ENCODE measurements around the gene RNFT2. TPM values are rescaled to one million over a fixed set of nuclear protein-coding genes. Genes with fewer than 3 reads are reported as not detected.

The RNFT2 gene
- total RNA-seq, 1 experiment from 2014 or later: 29.5 TPM

DNA sequence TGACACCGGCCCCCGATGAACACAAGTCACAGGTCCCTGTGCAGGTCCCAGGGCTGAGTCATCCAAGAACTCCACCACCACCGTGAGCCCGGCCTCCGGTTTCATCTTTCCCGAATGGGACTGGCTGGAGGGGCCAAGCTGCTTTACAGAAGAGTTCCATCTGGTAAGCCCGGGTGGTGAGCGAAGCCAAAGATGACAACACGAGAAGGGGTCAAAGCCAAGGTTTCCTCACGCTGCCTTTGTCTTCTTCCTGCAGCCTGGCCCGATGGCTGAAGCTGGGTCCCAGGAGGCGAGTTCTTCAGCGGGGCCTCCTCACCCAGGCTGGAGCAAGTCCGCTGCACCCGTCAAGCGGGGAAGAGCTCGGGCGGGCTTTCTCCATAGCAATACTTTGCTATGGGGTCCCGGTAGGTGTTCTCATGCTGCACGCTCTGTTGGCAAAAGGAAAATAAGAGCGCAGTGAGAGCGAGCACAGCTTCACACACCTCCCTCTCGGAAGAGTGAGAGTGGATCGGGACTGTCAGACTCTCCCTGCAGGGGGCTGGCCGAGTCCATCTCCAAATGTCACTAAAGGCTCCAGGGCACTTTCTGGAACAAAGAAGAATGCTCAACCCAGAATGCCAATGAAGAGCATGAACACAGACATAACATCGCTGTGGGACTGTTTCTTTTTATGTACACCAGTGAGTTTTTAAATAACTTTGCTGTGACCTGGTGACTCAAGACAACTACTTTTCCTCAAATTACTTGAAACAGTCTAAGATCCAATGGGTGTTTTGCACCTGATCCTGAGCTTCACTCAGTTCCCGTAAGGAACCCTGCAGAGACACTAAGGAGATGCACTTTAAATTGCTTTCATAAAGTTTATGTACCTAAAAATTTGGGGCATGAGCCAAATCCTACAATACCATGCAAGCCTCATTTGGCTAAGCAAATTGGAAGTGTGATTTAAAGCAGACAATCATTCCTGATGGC is 20.4 kb upstream of the RNFT2 start:
- no peak overlapping the region for H3K4me3 Mint-ChIP-seq

More for the DNA sequence above, 20.4 kb upstream of the RNFT2 start:
- Histone ChIP-seq H3K18ac (ENCODE audit: insufficient read length, low read depth, low read length) (no peak overlapping the region), H4K5ac (ENCODE audit: insufficient read length, low read depth, low read length) (no peak overlapping the region), H3K14ac (ENCODE audit: insufficient read depth, low read length) (no peak overlapping the region), H2BK12ac (ENCODE audit: insufficient read length, low read depth, low read length) (no peak overlapping the region), H3K4ac (ENCODE audit: low read depth, low read length) (no peak overlapping the region), H2BK15ac (ENCODE audit: low read depth, low read length) (no peak overlapping the region), H2AFZ (ENCODE audit: low read length) (no peak overlapping the region), H3K56ac (ENCODE audit: insufficient read length, low read depth, low read length) (no peak overlapping the region), H3K27ac (ENCODE audit: insufficient read length, low read depth, low read length) (no peak overlapping the region), H2AK5ac (ENCODE audit: insufficient read length, low read length) (no peak overlapping the region), H3K4me1 (ENCODE audit: insufficient read depth, low read length) (peaks cover 3% of the 10 kb centered on the region; the same call in 1 of the 2 replicates), H4K91ac (ENCODE audit: insufficient read length, low read depth, low read length) (no peak overlapping the region), H3K4me2 (ENCODE audit: insufficient read depth, insufficient read length, low read length) (no peak overlapping the region), H3K79me2 (ENCODE audit: insufficient read depth, low read length) (no peaks in the 10 kb centered on the region), H4K8ac (replicated peaks; ENCODE audit: insufficient read length, low read depth, low read length) (no peak overlapping the region), H2BK120ac (ENCODE audit: low read depth, low read length, poor library complexity, severe bottlenecking) (no peak overlapping the region), H2BK20ac (ENCODE audit: low read depth, low read length, poor library complexity, severe bottlenecking) (no peak overlapping the region), H3K9ac (ENCODE audit: extremely low read depth, insufficient read length, low read length) (no peak overlapping the region), H3K23ac (ENCODE audit: insufficient read length, low read depth, low read length) (no peak overlapping the region), H3K9me3 (ENCODE audit: control insufficient read depth, low read depth, low read length) (no peaks in the 10 kb centered on the region), H4K20me1 (ENCODE audit: control insufficient read depth, insufficient read depth, insufficient read length) (no peaks in the 10 kb centered on the region), H3K27me3 (ENCODE audit: insufficient read depth, low read length) (no peaks in the 10 kb centered on the region), H3K23me2 (ENCODE audit: insufficient read length, low read depth, low read length, poor library complexity, severe bottlenecking) (no peaks in the 10 kb centered on the region), H3T11ph (ENCODE audit: low read length) (no peak overlapping the region), H3K79me1 (ENCODE audit: insufficient read depth, low read depth, low read length, poor library complexity, severe bottlenecking) (no peaks in the 10 kb centered on the region), H2BK5ac (ENCODE audit: insufficient read length, low read length) (no peak overlapping the region)
- H3K4me1 Mint-ChIP-seq: peaks cover 9 to 20% of the 10 kb centered on the region in 2 experiments; a peak in 3 of 4 replicates
- H3K36me3 Mint-ChIP-seq (ENCODE audit: insufficient read depth in 1 of 3, low read depth in 3 of 3): peaks cover 0 to 34% (median 32%) of the 10 kb centered on the region in 3 experiments; a peak in 5 of 7 replicates
- no CpG with 5 or more reads among the region's 27 CpGs for WGBS (ENCODE audit: extremely low coverage, insufficient read length, low lambda C conversion rate)
- TF ChIP-seq, protein P1, sequence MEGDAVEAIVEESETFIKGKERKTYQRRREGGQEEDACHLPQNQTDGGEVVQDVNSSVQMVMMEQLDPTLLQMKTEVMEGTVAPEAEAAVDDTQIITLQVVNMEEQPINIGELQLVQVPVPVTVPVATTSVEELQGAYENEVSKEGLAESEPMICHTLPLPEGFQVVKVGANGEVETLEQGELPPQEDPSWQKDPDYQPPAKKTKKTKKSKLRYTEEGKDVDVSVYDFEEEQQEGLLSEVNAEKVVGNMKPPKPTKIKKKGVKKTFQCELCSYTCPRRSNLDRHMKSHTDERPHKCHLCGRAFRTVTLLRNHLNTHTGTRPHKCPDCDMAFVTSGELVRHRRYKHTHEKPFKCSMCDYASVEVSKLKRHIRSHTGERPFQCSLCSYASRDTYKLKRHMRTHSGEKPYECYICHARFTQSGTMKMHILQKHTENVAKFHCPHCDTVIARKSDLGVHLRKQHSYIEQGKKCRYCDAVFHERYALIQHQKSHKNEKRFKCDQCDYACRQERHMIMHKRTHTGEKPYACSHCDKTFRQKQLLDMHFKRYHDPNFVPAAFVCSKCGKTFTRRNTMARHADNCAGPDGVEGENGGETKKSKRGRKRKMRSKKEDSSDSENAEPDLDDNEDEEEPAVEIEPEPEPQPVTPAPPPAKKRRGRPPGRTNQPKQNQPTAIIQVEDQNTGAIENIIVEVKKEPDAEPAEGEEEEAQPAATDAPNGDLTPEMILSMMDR (conservative IDR thresholded peaks at IDR 0.05): no peak
- no peaks in the 10 kb centered on the region for H3K27me3 Mint-ChIP-seq (ENCODE audit: low read depth)
- H3K27ac Mint-ChIP-seq: no peak overlapping the region; a peak in 1 of 7 replicates
- no peaks in the 10 kb centered on the region for H3K9me3 Mint-ChIP-seq
- no peak for DNase-seq

All from H9 (cell line).